Keratinocyte (primary cell): Measurements from ENCODE around the gene GNL3. TPM values are rescaled to one million over a fixed set of nuclear protein-coding genes. Genes with fewer than 3 reads are reported as not detected.

ENCODE experiments used
- DNase-seq: peaks from one replicate; pipeline ENCODE4 v3.0.0-alpha.2; 2011; ENCODE audit warnings: low read depth, missing footprints, low spot score
- FAIRE-seq: peaks from 2 replicates; lab custom pipeline; 2011; peaks lifted over from hg19 to GRCh38; lab: Jason Lieb, UNC
- H2AFZ ChIP-seq: 2 replicates; pipeline ENCODE4 v1.6.0; 2012; ENCODE audit warnings: low read length, control low read depth, inconsistent platforms; ENCODE audit not compliant: control insufficient read depth
- H3K27ac ChIP-seq: 2 replicates; pipeline ENCODE4 v1.5.1; 2011; ENCODE audit warnings: low read length; ENCODE audit not compliant: control insufficient read depth, insufficient read depth
- H3K27me3 ChIP-seq: 3 replicates; pipeline ENCODE4 v1.6.0; 2011; ENCODE audit warnings: low read length; ENCODE audit not compliant: control insufficient read depth, insufficient read depth; ENCODE audit errors: extremely low read depth
- H3K36me3 ChIP-seq, 2 experiments: 2 replicates in 1 of 2; 3 replicates in 1 of 2; pipeline ENCODE4 v1.5.1; 2011; ENCODE audit warnings: low read length in 2 of 2, mild to moderate bottlenecking in 1 of 2; ENCODE audit not compliant: control insufficient read depth in 2 of 2, insufficient read depth in 2 of 2; ENCODE audit errors: extremely low read depth in 1 of 2
- H3K4me1 ChIP-seq: 3 replicates; pipeline ENCODE4 v1.5.1; 2011; ENCODE audit warnings: low read length; ENCODE audit not compliant: control insufficient read depth, insufficient read depth; ENCODE audit errors: extremely low read depth
- H3K4me2 ChIP-seq: 3 replicates; pipeline ENCODE4 v1.6.0; 2011; ENCODE audit warnings: low read depth, low read length; ENCODE audit not compliant: control insufficient read depth, insufficient read depth; ENCODE audit errors: extremely low read depth
- H3K4me3 ChIP-seq, 3 experiments: fragments of 200-600 bp in 1 of 3; sonication (generic) in 1 of 3; 2 replicates in 2 of 3; 3 replicates in 1 of 3; pipeline ENCODE4 v1.5.1; 2011 to 2016; ENCODE audit warnings: low read length in 3 of 3, mild to moderate bottlenecking in 3 of 3, control low read depth in 2 of 3, inconsistent platforms in 1 of 3, low read depth in 1 of 3, mixed read lengths in 1 of 3, mixed run types in 1 of 3, moderate library complexity in 1 of 3; ENCODE audit not compliant: control insufficient read depth in 2 of 3, insufficient read depth in 2 of 3; ENCODE audit errors: extremely low read depth in 1 of 3
- H3K79me2 ChIP-seq: 2 replicates; pipeline ENCODE4 v1.6.0; 2012; ENCODE audit warnings: low read length; ENCODE audit not compliant: control insufficient read depth, insufficient read depth
- H3K9ac ChIP-seq: 3 replicates; pipeline ENCODE4 v1.6.0; 2011; ENCODE audit warnings: low read length; ENCODE audit not compliant: control insufficient read depth, insufficient read depth; ENCODE audit errors: extremely low read depth
- H3K9me1 ChIP-seq: 3 replicates; pipeline ENCODE4 v1.6.0; 2011; ENCODE audit warnings: low read length; ENCODE audit not compliant: control insufficient read depth, insufficient read depth; ENCODE audit errors: extremely low read depth
- H3K9me3 ChIP-seq: 2 replicates; pipeline ENCODE4 v1.5.1; 2012; ENCODE audit warnings: low read depth, low read length; ENCODE audit not compliant: control insufficient read depth
- H4K20me1 ChIP-seq: 3 replicates; pipeline ENCODE4 v1.6.0; 2011; ENCODE audit warnings: low read length; ENCODE audit not compliant: control insufficient read depth, insufficient read depth; ENCODE audit errors: extremely low read depth
- CTCF ChIP-seq, 3 experiments: IDR thresholded peaks in 1 of 3; conservative IDR thresholded peaks in 1 of 3; optimal IDR thresholded peaks in 1 of 3; 2 replicates in 2 of 3; 3 replicates in 1 of 3; pipeline versions ENCODE3 to v1.5.1; 2011; ENCODE audit warnings: low read length in 3 of 3, mild to moderate bottlenecking in 3 of 3, moderate library complexity in 2 of 3, control low read depth in 1 of 3, inconsistent platforms in 1 of 3; ENCODE audit not compliant: insufficient read depth in 2 of 3; ENCODE audit errors: extremely low read depth in 1 of 3
- EZH2 ChIP-seq: IDR thresholded peaks from one replicate; pipeline ENCODE4 v1.6.1; 2012; ENCODE audit warnings: inconsistent platforms, mild to moderate bottlenecking, low read length, moderate library complexity
- dilution Hi-C: fragments of 300-500 bp; cut with MboI; formaldehyde crosslinking; loops from one replicate; pipeline ENCODE4 v1.7.0; 2020; ENCODE audit warnings: low sequenced_read_pairs; ENCODE audit not compliant: extremely low pct_ligation_motif_present
- polyA plus RNA-seq, 5 experiments: library from polyadenylated mRNA; depleted of rRNA in 3 of 5; stranded (reverse) in 3 of 5; stranded (forward) in 1 of 5; unstranded in 1 of 5; fragments of >200 nt; gene quantifications; 1 replicate in 1 of 5; 2 replicates in 3 of 5; 3 replicates in 1 of 5; pipeline versions ENCODE4 v1.2.1 to v1.2.3, GENCODE V29; 2011 to 2012; ENCODE audit warnings: missing spikeins in 2 of 5, low read depth in 1 of 5, low replicate concordance in 1 of 5

The GNL3 gene
- polyA plus RNA-seq, 1 donor (not counting 4 experiments of a cell fraction or from before 2014, with no cell fraction given): 128 TPM

- Histone ChIP-seq H4K20me1 (peaks cover 5% of the 10 kb centered on the region), H3K4me2 (no peak overlapping the region), H2AFZ (no peak overlapping the region), H3K9me1 (no peaks in the 10 kb centered on the region), H3K36me3 (peaks cover 27 to 35% of the 10 kb centered on the region in 2 experiments), H3K4me3 (no peak overlapping the region), H3K9me3 (no peaks in the 10 kb centered on the region), H3K27me3 (no peaks in the 10 kb centered on the region), H3K27ac (no peak overlapping the region), H3K9ac (no peak overlapping the region), H3K4me1 (no peaks in the 10 kb centered on the region), H3K79me2 (peaks cover 6% of the 10 kb centered on the region)
- no peak for FAIRE-seq
- TF ChIP-seq CTCF (optimal IDR thresholded peaks at IDR 0.05 in 1 of 3, IDR thresholded peaks at IDR 0.05 in 1 of 3, conservative IDR thresholded peaks at IDR 0.05 in 1 of 3; ENCODE audit: extremely low read depth in 1 of 3, insufficient read depth in 2 of 3, low read length in 3 of 3) (no peak), EZH2 (no peak)
- DNase-seq: no peak
- dilution Hi-C loops: no loop called here
Measured at GRCh38 chr3:52696830-52697631, 11.2 kb downstream of the GNL3 start.

- H3K9me1 ChIP-seq: no peaks in the 10 kb centered on the region
- TF ChIP-seq CTCF (optimal IDR thresholded peaks at IDR 0.05 in 1 of 3, IDR thresholded peaks at IDR 0.05 in 1 of 3, conservative IDR thresholded peaks at IDR 0.05 in 1 of 3; ENCODE audit: extremely low read depth in 1 of 3, insufficient read depth in 2 of 3, low read length in 3 of 3) (no peak), EZH2 (no peak)
- FAIRE-seq (no peak), DNase-seq (no peak)
- no peak overlapping the region for H3K4me3 ChIP-seq
- H3K79me2 ChIP-seq: peaks cover 12% of the 10 kb centered on the region
- H3K27ac ChIP-seq: no peak overlapping the region
- no peak overlapping the region for H3K4me2 ChIP-seq
- peaks cover 5% of the 10 kb centered on the region for H4K20me1 ChIP-seq
- H3K27me3 ChIP-seq: no peaks in the 10 kb centered on the region
- no peak overlapping the region for H3K9ac ChIP-seq
- no peaks in the 10 kb centered on the region for H3K9me3 ChIP-seq
- peaks cover 23 to 32% of the 10 kb centered on the region in 2 experiments for H3K36me3 ChIP-seq
- H3K4me1 ChIP-seq: no peaks in the 10 kb centered on the region
- H2AFZ ChIP-seq: no peak overlapping the region
- dilution Hi-C loops: no loop called here
Measured at GRCh38 chr3:52697632-52697965, 11.8 kb downstream of the GNL3 start.
